Retinal pigment epithelial cell (primary cell): ENCODE measurements around the gene NLGN1.

Source experiments
- DNase-seq: peaks from one replicate; pipeline ENCODE4 v3.0.0-alpha.2; 2010; ENCODE audit warnings: low read depth
- H3K4me3 ChIP-seq: 2 replicates; pipeline ENCODE4 v1.5.1; 2011; ENCODE audit warnings: mild to moderate bottlenecking, low read length, control low read depth, moderate library complexity
- TF ChIP-seq, protein P1 (sequence below): conservative IDR thresholded peaks from 2 replicates; pipeline ENCODE4 v1.5.1; 2011; ENCODE audit warnings: low read depth, low read length, control low read depth, inconsistent platforms

The NLGN1 gene

DNA sequence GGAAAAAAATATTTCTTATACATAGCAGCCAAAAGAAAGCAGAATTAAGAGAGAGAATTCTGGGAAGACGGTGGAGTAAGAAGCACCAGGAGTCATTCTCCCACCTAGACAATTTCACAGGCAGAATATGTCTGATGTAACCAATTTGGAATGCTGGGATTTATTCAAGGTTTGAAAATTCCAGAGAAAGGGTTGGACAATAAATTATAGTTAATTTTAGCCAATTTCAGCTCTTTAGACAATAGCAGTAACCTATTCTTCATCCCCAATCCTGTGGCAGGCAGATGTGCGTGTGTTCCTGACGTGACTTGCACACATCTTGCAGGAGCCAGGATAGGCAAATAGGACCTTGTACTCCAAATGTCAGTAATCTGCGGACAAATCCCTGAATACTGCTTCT is 920.6 kb downstream of the NLGN1 start:
- DNase-seq: no peak
- H3K4me3 ChIP-seq: no peak overlapping the region
- TF ChIP-seq, protein P1, sequence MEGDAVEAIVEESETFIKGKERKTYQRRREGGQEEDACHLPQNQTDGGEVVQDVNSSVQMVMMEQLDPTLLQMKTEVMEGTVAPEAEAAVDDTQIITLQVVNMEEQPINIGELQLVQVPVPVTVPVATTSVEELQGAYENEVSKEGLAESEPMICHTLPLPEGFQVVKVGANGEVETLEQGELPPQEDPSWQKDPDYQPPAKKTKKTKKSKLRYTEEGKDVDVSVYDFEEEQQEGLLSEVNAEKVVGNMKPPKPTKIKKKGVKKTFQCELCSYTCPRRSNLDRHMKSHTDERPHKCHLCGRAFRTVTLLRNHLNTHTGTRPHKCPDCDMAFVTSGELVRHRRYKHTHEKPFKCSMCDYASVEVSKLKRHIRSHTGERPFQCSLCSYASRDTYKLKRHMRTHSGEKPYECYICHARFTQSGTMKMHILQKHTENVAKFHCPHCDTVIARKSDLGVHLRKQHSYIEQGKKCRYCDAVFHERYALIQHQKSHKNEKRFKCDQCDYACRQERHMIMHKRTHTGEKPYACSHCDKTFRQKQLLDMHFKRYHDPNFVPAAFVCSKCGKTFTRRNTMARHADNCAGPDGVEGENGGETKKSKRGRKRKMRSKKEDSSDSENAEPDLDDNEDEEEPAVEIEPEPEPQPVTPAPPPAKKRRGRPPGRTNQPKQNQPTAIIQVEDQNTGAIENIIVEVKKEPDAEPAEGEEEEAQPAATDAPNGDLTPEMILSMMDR: no peak

DNA sequence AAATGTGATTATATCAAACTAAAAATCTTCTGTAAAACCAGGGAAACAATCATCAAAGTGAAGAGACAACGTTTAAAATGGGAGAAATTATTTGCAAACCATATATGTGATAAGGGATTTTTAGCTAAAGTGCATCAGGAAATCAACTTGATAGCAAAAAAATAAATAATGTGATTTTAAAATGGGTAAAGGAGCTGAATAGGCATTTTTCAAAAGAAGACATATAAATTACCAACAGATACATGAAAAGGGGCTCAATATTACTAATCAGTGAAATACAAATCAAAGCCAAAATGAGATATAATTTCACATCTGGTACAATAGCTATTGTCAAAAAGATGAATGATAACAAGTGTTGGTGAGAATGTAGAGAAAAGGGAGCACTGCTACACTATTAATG is 924.0 kb downstream of the NLGN1 start:
- TF ChIP-seq, protein P1: no peak

DNA sequence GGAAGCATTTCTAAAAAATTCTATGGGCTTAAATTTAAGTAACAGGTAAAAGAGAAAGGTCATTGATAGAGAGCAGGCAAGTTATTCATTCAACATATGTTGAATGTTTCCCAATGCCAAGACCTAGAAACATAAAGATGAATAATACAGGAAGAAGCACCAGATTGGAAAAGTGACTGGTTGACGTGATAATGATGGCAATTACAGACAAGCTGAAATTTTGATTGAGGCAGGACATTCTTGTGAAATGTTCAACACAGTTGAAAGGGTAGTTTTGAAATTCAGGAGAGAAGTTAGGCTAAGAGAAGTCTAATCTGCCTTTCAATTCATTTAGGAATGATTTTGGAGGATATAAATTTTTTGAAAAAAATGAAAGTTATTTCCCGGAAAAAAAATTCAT is 925.2 kb downstream of the NLGN1 start:
- TF ChIP-seq, protein P1: no peak
- no peak overlapping the region for H3K4me3 ChIP-seq
- DNase-seq: no peak

More for the DNA sequence above, 924.0 kb downstream of the NLGN1 start:
- H3K4me3 ChIP-seq: no peak overlapping the region
- no peak for DNase-seq

DNA sequence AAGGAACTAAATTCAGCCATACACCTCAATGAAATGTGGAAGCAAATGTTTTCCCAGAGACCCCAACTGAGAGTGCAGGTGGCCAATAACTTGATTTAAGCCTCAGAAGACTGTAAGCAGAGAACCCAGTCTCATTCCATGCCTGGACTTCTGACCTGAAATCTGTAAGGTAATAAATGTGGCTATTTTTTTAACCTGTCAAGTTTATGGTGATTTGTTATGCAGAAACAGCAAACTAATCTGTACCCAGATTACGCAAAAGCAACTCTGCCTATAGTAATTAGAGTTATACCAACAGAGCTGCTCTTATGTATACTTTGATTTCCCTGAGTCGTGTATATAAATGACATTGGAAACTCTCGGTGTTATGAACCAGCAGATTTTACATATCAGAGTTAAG is 927.6 kb downstream of the NLGN1 start:
- H3K4me3 ChIP-seq: no peak overlapping the region
- TF ChIP-seq, protein P1: no peak
- DNase-seq: peak; percentile 33

DNA sequence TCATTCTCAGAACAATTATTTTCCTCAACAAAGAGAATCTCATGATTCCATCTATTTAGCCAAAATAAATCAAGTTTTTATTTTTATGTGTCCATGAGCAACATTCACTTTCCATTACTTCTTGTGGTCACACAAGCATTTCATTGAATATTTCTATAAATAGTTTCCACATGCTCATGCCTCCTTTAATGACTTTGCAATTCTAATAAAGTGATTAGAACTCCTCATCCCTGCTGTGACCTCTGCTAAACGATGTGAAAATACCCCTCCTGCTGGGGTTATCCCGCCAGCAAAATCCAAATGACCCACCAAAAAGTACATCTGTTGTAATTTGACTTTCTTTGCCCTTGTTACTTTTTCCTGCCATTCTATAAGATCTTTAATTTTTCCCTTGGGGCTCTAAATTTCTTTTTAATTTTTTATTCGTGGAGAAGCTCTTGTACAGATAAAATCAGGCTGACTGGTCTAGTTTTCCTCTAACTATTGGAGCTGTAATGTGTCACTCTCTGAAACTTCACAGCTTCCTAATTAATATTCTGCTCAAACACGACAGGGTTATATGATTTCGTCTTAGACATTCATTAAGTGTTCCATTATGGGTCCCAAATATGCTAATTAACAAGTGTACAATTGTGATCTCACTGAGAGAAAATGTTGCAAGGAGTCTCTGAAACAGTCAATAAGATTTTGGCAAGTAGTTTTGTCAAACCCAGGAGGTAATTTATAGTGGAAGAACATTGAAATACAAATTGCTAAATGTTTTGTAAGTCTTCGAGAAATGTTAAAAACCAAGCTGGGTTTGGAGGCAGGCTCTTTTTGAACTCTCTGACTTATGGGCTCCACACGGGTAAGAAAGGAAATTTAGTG is 928.5 kb downstream of the NLGN1 start:
- DNase-seq: peak; percentile 47
- H3K4me3 ChIP-seq: no peak overlapping the region
- TF ChIP-seq, protein P1: no peak

DNA sequence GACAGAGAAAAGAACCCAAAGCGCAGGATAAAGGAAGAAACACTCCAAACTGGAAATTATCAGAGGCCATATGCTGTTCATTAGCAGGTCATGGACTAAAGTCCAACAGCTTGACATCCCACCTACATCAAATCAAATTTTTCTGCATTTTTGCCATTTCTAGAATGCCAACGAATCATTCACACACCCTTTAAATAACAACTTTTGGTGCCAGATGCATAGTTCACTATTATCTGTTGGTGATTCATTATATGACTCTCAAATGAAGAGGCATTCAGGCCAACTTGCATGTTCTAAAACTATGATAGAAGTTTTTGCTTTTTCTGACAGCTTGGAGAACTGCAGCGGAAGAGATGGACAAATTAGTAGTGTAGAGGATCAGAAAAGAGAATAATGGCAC is 931.8 kb downstream of the NLGN1 start:
- H3K4me3 ChIP-seq: no peak overlapping the region
- no peak for DNase-seq
- TF ChIP-seq, protein P1: no peak

DNA sequence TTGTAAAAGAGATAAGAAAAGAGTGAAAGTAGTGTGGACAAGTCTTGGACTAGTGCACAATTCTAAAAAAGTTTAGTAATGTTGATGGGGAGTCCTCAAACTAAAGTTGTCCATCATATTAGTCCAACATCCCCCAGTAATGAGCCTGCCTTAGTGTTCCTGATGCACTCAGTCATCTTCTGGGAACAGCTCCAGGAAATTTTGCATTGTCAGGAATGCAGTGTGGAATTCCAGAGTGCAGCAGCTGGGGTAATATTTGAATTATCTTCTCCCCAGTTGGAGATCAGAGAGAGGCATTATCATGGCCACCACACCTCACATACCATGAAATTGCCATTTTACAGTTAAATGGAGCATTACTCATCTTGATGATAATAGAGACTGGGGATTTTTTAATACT is 932.8 kb downstream of the NLGN1 start:
- no peak overlapping the region for H3K4me3 ChIP-seq
- no peak for DNase-seq
- TF ChIP-seq, protein P1: no peak
